ENCODE measurements around the gene HDAC5.

The HDAC5 gene

GRCh38 chr17:44137891-44138709 lies 14.7 kb upstream of the HDAC5 start (continued):
- TF ChIP-seq, protein P1, sequence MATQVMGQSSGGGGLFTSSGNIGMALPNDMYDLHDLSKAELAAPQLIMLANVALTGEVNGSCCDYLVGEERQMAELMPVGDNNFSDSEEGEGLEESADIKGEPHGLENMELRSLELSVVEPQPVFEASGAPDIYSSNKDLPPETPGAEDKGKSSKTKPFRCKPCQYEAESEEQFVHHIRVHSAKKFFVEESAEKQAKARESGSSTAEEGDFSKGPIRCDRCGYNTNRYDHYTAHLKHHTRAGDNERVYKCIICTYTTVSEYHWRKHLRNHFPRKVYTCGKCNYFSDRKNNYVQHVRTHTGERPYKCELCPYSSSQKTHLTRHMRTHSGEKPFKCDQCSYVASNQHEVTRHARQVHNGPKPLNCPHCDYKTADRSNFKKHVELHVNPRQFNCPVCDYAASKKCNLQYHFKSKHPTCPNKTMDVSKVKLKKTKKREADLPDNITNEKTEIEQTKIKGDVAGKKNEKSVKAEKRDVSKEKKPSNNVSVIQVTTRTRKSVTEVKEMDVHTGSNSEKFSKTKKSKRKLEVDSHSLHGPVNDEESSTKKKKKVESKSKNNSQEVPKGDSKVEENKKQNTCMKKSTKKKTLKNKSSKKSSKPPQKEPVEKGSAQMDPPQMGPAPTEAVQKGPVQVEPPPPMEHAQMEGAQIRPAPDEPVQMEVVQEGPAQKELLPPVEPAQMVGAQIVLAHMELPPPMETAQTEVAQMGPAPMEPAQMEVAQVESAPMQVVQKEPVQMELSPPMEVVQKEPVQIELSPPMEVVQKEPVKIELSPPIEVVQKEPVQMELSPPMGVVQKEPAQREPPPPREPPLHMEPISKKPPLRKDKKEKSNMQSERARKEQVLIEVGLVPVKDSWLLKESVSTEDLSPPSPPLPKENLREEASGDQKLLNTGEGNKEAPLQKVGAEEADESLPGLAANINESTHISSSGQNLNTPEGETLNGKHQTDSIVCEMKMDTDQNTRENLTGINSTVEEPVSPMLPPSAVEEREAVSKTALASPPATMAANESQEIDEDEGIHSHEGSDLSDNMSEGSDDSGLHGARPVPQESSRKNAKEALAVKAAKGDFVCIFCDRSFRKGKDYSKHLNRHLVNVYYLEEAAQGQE (tag by site-specific recombination; IDR thresholded peaks at IDR 0.05): no peak
- TF ChIP-seq ZNF792 (tag by site-specific recombination; IDR thresholded peaks at IDR 0.05) (no peak), ZBTB11 (tag by site-specific recombination; conservative IDR thresholded peaks at IDR 0.05; ENCODE audit: low read depth) (no peak), ZSCAN30 (tag by site-specific recombination; IDR thresholded peaks at IDR 0.05) (peak; percentile 27; the same call in 1 of the 2 replicates), YY2 (tag by site-specific recombination; IDR thresholded peaks at IDR 0.05) (no peak), ZNF571 (tag by site-specific recombination; IDR thresholded peaks at IDR 0.05) (no peak), ZNF48 (tag by site-specific recombination; IDR thresholded peaks at IDR 0.05) (no peak), ZNF664 (tag by site-specific recombination; IDR thresholded peaks at IDR 0.05) (peak; percentile 83), ZFP69B (tag by site-specific recombination; IDR thresholded peaks at IDR 0.05) (0 out of 2 replicates have a peak, but pooled peaks have one; percentile 81), IKZF3 (tag by site-specific recombination; IDR thresholded peaks at IDR 0.05) (peak; percentile 74; the same call in 1 of the 2 replicates), HOXA7 (CRISPR knock-in tag; IDR thresholded peaks at IDR 0.05; ENCODE audit: borderline replicate concordance) (no peak), SCRT1 (tag by site-specific recombination; IDR thresholded peaks at IDR 0.05; ENCODE audit: borderline replicate concordance) (no peak), ZNF155 (tag by site-specific recombination; IDR thresholded peaks at IDR 0.05) (no peak), ZNF324 (tag by site-specific recombination; IDR thresholded peaks at IDR 0.05) (peak; percentile 65; the same call in 1 of the 2 replicates), ZNF707 (tag by site-specific recombination; IDR thresholded peaks at IDR 0.05) (no peak), ZNF473 (tag by site-specific recombination; IDR thresholded peaks at IDR 0.05) (no peak), SP3 (tag by site-specific recombination; IDR thresholded peaks at IDR 0.05) (peak; percentile 85), GLI2 (tag by site-specific recombination; IDR thresholded peaks at IDR 0.05; ENCODE audit: borderline replicate concordance, low read depth) (no peak), ZNF19 (tag by site-specific recombination; IDR thresholded peaks at IDR 0.05; ENCODE audit: low read depth) (no peak), OVOL3 (tag by site-specific recombination; IDR thresholded peaks at IDR 0.05) (no peak)
- TF ChIP-seq, protein P2, sequence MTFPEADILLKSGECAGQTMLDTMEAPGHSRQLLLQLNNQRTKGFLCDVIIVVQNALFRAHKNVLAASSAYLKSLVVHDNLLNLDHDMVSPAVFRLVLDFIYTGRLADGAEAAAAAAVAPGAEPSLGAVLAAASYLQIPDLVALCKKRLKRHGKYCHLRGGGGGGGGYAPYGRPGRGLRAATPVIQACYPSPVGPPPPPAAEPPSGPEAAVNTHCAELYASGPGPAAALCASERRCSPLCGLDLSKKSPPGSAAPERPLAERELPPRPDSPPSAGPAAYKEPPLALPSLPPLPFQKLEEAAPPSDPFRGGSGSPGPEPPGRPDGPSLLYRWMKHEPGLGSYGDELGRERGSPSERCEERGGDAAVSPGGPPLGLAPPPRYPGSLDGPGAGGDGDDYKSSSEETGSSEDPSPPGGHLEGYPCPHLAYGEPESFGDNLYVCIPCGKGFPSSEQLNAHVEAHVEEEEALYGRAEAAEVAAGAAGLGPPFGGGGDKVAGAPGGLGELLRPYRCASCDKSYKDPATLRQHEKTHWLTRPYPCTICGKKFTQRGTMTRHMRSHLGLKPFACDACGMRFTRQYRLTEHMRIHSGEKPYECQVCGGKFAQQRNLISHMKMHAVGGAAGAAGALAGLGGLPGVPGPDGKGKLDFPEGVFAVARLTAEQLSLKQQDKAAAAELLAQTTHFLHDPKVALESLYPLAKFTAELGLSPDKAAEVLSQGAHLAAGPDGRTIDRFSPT (tag by site-specific recombination; IDR thresholded peaks at IDR 0.05): peak; percentile 98
- TF ChIP-seq, protein P3, sequence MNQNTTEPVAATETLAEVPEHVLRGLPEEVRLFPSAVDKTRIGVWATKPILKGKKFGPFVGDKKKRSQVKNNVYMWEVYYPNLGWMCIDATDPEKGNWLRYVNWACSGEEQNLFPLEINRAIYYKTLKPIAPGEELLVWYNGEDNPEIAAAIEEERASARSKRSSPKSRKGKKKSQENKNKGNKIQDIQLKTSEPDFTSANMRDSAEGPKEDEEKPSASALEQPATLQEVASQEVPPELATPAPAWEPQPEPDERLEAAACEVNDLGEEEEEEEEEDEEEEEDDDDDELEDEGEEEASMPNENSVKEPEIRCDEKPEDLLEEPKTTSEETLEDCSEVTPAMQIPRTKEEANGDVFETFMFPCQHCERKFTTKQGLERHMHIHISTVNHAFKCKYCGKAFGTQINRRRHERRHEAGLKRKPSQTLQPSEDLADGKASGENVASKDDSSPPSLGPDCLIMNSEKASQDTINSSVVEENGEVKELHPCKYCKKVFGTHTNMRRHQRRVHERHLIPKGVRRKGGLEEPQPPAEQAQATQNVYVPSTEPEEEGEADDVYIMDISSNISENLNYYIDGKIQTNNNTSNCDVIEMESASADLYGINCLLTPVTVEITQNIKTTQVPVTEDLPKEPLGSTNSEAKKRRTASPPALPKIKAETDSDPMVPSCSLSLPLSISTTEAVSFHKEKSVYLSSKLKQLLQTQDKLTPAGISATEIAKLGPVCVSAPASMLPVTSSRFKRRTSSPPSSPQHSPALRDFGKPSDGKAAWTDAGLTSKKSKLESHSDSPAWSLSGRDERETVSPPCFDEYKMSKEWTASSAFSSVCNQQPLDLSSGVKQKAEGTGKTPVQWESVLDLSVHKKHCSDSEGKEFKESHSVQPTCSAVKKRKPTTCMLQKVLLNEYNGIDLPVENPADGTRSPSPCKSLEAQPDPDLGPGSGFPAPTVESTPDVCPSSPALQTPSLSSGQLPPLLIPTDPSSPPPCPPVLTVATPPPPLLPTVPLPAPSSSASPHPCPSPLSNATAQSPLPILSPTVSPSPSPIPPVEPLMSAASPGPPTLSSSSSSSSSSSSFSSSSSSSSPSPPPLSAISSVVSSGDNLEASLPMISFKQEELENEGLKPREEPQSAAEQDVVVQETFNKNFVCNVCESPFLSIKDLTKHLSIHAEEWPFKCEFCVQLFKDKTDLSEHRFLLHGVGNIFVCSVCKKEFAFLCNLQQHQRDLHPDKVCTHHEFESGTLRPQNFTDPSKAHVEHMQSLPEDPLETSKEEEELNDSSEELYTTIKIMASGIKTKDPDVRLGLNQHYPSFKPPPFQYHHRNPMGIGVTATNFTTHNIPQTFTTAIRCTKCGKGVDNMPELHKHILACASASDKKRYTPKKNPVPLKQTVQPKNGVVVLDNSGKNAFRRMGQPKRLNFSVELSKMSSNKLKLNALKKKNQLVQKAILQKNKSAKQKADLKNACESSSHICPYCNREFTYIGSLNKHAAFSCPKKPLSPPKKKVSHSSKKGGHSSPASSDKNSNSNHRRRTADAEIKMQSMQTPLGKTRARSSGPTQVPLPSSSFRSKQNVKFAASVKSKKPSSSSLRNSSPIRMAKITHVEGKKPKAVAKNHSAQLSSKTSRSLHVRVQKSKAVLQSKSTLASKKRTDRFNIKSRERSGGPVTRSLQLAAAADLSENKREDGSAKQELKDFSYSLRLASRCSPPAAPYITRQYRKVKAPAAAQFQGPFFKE (tag by site-specific recombination; IDR thresholded peaks at IDR 0.05; ENCODE audit: borderline replicate concordance): no peak
- TF ChIP-seq, protein P4, sequence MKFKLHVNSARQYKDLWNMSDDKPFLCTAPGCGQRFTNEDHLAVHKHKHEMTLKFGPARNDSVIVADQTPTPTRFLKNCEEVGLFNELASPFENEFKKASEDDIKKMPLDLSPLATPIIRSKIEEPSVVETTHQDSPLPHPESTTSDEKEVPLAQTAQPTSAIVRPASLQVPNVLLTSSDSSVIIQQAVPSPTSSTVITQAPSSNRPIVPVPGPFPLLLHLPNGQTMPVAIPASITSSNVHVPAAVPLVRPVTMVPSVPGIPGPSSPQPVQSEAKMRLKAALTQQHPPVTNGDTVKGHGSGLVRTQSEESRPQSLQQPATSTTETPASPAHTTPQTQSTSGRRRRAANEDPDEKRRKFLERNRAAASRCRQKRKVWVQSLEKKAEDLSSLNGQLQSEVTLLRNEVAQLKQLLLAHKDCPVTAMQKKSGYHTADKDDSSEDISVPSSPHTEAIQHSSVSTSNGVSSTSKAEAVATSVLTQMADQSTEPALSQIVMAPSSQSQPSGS (tag by site-specific recombination; IDR thresholded peaks at IDR 0.05; ENCODE audit: low read depth): peak; percentile 78; the same call in 1 of the 2 replicates
